GM19043 (cell line): ENCODE results near the gene PSD.

ENCODE experiments used
- ATAC-seq: cut with Tn5 transposase; IDR thresholded peaks from one replicate; pipeline ENCODE4 v1.9.1; 2021; ENCODE audit warnings: low read depth; ENCODE audit not compliant: unreplicated experiment

The PSD gene

DNA sequence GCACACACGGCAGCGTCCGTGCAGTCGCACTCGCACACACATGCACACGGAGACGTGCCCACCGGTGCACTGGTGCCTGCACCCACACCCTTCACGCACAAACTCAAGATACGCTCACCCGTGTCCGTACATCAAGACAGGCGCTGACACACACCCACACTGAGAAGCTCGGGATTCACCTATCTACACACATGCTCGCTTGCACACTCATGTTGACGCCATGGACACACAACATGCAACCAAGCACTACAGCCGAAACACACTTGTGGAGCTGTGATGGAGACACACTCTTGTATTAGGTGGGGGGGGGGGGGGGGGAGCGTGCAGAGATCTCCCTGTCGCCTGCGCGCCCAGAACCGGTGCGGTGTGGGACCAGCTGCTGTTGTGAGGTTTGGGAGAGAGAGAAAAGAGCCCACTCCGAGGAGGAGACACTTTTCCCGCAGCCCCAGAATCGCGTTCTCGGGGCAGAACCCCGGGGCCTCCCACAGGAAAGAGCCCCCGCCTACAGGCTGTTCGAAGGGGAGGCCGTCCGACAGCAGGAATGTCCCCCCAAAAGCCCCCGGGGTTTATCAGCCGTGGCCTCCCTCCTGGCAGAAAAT, 23.7 kb downstream of the PSD start:
- no peak for ATAC-seq

DNA sequence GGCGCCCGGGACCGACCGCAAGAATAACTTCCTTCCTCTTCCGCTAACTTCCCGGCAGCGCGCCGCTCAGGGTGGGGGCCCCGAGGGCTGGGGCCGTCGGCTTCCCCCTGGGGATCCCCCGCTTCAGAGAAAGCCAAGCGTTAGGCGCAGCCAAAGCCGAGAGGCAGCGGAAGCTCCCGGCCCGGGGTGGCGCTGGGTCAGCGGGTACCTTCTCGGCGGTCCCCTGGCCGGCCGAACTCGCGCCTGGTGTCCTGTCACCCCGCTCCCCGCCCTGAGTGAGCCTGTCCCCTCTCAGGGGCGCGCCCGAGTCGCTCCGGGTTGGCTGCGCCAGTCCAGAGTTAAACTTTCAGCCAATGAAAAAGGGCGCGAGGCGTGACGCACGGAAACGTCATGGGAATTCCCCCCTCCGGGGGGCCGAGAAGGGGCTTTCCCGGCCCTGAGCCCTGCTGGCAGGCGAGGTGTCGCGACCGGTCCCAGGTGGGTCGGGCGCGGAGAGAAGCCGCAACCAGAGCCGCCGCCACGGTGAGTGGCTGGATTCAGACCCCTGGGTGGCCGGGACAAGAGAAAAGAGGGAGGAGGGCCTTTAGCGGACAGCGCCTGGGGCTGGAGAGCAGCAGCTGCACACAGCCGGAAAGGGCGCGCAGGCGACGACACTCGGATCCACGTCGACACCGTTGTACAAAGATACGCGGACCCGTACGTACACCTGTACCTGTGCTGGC, 24.3 kb downstream of the PSD start:
- ATAC-seq: peak; percentile 74

DNA sequence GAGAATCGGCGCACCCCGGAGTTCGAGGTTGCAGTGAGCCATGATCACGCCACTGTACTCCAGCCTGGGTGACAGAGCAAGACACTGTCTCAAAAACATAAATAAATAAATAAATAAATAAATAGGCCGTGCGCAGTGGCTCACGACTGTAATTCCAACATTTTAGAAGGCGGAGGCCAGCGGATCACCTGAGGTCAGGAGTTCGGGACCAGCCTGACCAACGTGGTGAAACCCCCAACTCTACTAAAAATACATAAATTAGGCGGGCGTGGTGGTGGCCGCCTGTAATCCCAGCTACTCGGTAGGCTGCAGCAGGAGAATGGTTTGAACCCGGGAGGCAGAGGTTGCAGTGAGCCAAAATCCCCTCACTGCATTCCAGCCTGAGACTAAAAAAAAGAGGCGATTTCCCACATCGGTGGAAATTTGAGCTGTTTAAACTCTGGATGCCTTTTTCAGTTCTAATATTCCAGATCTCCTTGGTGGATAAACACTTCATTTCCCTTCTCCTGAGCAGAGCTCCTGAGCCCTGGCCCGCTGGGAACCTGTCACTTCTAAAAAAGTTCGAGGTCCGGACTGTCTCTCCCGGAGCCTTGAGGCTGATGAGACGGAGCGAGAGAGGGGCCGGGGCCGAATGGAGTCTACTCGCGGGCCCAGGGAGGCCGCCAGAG, 25.0 kb downstream of the PSD start:
- no peak for ATAC-seq

DNA sequence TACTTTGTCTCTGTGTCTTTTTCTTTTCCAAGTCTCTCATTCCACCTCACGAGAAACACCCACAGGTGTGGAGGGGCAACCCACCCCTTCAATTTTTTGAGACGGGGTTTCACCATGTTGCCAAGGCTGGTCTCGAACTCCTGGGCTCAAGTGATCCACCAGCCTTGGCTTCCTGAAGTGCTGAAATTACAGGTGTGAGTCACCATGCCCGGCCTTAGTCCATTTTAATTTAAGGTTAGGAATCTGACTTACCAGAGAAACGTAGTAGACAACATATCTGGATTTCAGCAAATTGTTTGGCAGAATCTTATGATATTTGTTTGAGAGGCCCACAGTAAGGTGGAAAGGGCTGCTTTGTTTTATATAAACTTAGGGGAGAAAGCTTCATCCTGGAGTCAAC, 26.3 kb downstream of the PSD start:
- no peak for ATAC-seq

DNA sequence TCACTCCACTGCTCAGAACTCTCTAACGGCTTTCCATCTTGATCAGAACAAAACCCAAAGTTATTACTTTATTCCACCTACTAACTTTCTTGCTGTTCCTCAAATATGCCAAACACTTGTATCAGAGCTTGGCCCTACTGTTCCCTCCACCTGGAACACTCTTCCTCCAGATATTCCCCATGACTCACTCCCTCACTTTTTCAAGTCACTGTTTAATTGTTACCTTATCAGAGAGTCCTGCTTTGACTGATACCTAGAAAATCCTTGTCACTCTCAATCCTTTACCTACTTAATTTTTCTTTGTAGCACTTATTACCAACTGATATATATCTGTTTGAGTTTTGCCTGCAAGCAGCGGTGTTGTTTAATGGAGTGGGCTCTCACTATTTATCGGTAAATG, 28.7 kb downstream of the PSD start:
- ATAC-seq: no peak

DNA sequence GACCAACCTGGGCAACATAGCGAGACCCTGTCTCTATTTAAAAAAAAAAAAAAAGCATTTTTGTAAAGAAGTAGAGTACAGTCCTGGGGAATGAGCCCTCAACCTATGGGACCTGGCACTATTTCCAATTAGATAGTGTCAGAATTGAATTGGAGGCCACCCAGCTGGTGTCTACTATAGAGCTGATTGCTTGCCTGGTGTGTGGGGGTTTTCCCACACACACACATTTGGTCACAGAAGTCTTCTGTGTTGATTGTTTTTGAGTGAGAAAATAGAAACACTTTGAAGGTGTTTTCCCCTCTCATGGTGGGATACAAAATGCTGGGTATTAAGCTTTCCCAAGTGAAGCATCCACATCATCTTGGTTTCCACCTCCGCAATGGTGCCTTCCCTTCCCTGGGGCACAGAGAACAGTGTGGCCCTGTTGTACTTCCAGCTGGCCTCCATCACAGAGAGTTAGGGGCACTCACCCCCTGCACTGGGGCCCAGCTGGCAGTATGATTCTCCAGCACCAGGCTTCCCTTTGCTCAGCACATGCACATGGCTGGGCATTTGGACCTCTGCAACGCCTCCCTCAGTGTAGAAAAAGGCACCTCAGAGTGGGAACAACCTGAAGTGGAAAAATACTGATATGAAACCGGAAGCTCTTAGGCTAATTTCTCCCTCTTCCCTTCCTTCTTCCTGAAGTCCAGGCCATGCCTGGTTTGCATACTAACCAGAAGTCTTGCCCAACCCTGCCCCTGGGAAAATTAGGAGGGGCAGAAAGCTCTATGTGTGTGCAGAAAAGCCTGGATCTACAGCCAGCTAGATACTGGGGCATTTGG, 33.8 kb downstream of the PSD start:
- ATAC-seq: no peak

DNA sequence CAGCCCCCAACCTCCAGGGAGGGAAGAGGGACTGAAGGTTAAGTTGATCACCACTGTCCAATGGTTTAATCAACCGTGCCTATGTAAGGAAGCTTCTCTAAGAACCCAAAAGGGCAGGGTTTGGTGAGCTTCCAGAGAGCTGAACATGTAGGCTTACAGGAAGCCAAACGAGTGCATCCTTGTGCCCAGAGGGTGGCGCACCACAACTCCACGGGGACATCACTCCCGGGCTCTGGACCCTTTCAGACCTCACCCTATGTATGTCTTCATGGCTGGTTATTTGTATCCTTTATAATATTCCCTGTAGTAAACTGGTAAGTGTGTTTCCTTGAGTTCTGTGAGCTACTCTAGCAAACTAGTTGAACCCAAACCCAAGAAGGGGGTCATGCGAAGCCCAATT, 34.5 kb downstream of the PSD start:
- ATAC-seq: no peak

DNA sequence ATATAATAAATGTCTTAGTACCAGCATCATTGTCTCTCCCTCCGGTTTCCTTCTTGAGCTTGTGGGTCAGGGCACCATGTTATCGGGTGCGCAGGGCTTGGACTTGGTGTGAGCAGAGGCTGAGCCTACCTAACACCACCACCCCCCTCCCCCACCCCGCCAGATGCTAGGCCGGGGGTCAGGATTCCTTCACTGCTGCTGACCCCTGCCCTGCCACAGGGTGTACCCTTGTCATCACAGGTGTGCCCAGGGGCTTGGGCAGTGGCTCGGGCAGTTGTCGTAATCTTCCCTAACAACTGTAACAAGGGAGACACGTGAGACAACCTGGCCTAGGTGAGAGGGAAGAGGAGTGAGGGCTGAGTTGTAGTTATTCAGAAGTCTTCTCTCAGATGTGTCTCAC, 35.7 kb downstream of the PSD start:
- no peak for ATAC-seq

DNA sequence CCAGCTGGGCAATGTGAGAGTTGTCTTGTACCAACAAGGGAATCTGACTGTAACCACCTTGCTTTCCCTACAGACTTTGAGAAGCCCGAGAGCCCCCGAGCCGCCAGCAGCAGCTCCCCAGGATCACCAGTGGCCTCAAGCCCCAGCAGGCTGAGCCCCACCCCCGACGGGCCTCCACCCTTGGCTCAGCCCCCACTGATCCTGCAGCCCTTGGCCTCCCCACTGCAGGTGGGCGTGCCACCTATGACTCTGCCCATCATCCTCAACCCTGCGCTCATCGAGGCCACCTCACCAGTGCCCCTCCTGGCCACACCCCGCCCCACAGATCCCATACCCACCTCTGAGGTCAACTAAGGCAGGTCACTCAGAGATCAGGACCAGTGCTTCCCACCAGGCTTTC, 36.6 kb downstream of the PSD start:
- ATAC-seq: no peak

DNA sequence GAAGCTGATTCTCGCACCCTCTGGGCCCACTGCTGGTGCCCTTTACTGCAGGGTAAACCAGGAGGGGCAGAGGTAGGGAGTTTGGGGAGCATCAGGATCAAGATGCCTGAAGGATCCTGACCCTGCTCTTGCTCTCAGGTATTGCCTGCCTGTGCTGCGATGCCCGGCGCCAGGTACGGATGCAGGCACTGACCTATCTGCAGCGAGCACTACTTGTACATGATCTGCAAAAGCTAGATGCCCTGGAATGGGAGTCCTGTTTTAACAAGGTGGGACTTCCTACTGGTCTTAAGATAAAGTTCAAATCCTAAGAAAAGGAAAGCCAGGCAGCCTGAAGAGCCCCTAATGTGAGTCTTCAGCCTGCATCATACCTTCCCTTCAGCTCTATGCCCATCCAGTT, 39.2 kb downstream of the PSD start:
- ATAC-seq: no peak

DNA sequence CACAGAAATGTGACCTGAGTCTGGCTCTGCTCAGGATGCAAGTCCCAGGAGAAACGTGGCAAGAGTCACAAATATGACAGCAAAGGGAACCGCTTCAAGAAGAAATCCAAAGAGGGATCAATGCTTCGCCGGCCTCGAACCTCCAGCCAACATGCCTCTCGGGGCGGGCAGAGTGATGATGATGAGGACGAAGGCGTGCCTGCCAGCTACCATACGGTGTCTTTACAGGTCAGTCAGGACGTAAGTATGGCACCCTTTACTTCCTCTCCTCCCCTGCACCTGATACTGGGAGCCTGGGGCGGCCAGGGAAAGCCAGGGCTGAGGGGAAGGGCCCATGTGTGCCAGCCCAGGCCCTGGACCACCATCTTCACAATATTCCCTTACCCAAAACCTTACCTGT, 41.7 kb downstream of the PSD start:
- no peak for ATAC-seq

DNA sequence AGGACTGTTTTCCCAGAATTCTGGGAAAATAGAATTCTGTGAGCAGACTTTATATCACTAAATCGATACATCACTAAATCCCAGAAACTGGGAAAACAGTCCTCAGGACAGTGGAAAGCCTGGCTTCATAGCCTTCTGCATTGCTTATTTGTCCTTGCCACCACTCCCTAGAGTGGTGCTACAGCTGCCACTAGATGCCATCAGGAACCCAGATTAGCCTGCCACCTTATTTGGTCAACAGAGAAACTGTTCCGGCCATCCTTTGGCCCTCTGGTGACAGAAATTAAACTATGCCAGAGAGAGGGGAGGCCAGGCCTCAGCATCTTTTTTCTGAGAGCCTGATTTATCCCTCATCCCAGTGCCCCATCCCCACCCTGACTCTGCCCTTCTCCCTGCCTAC, 42.7 kb downstream of the PSD start:
- no peak for ATAC-seq

DNA sequence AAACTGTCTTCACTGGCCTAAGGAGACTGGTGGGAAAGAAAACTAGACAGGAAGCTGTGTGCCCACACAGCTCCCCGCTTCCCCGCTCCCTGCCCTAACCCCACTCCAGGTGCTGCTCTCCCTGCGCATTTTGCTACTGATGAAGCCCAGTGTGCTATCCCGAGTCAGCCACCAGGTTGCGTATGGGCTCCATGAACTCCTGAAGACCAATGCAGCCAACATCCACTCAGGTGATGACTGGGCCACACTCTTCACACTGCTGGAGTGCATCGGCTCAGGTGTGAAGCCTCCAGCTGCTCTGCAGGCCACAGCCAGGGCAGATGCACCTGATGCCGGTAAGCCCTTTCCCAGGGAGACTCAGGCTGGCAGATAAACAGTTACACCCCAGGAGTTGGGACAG, 43.3 kb downstream of the PSD start:
- no peak for ATAC-seq

DNA sequence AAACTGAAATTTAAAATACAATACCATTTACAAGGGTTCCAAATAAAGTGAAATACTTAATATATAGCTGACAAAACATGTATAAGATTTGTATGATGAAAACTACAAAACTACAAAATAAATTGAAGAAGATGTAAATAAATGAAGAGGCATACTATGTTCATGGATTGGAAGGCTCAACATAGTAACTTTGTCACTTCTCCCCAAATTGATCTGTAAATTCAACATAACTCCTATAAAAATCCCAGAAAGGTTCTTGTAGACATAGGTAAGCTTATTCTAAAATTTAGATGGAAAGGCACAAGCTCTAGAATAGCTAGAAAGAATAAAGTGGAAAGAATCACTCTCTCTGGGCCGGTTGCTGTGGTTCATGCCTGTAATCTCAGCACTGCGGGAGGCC, 47.3 kb downstream of the PSD start:
- ATAC-seq: no peak

DNA sequence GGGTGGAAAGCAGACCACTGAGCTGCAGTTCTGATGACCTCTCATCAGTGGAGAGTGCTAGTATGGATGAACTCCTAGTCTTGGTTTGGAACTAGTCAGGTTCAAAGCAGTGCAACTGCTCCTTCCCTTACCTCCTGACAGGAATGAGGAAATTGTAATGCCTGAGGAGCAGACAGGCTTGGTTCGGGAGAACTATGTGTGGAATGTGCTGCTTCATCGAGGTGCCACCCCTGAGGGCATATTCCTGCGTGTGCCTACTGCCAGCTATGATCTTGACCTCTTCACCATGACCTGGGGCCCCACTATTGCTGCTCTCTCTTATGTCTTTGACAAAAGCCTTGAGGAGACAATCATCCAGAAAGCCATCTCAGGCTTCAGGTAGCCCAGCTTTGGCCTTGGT, 50.5 kb downstream of the PSD start:
- no peak for ATAC-seq

DNA sequence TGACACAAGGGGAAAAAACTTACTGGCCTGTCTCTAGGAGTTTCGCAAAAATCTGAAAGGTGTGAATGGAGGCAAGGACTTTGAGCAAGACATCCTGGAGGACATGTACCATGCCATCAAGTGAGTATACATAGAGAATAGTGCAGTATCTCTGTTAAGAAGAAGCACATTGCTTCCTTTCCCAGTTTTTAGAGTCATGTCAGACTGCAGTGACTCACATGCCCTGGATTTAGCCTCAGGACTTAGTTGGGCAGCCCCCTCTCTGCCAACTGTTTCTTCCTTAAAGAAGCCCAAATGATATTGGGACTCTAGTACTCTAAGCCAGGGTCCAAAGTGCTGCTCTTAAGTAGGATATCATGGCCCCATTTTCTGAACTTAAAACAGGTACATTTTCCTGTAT, 51.1 kb downstream of the PSD start:
- ATAC-seq: no peak

DNA sequence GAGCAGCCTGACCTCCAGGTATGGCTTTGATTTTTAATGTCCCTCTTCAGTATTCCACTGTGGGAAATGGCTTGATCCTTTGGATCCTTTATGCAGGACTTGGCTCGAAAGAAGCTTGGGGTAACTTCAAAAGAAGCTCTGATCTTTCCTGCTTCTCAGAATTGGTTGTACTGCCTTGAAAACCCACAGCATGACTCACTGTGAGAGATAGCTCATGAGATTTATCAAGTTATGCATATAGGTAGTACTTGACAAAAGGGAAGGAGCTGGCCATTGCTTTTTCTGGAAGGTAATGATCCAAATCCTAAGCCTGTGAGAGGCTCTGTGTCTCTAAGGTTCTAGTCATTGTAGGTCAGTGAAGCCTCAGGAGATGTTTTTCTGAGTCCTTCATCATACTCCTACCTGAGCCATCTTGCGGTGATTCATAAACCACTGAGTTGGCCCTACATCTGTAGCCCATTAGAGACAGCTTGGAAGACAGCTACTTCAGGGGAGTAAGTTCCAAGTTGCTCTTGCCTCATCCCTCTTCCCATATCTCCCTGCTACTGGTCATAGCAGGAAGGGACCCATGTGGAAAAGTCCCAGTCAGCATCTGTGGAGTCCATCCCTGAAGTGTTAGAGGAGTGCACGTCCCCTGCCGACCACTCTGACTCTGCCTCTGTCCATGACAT, 59.7 kb downstream of the PSD start:
- no peak for ATAC-seq

DNA sequence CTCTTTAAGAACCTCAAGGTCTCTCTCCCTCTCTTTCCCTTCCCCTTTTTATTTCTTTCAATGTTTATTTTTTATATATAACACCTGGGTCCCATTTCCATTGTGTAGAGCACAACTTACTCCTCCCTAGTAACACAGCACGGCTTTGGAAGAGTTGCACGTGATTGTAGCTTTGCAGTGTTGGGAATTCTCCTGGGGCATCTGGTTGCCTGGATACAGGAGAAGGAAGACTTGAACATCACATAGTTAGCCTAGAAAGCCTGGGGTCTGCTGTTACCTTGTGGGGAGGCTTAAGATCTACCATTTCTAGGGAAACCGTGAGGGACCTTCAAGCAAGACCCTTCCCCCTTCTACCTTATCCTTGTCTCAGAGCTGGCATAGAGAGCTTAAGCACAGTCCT, 64.1 kb downstream of the PSD start:
- no peak for ATAC-seq
